GM12878 (cell line): Measurements from ENCODE around the gene ELOVL4. TPM values are rescaled to one million over a fixed set of nuclear protein-coding genes. Genes with fewer than 3 reads are reported as not detected.

Source experiments
- ATAC-seq: fragments of 200-7000 bp; cut with Tn5 transposase; 3 replicates; pipeline ENCODE4 v1.9.1; 2020; ENCODE audit warnings: mild to moderate bottlenecking, moderate library complexity
- BruUV-seq: library from RNA; stranded (reverse); fragments of 400-500 nt; replicated peaks from 2 replicates; lab custom pipeline; 2021; lab: Mats Ljungman, UMichigan
- CTCF ChIA-PET: fragments of 300-600 bp; sonication (Branson Sonifier 250); formaldehyde crosslinking; extraction: SDS; loops from one replicate; lab custom pipeline; 2021; ENCODE audit warnings: inconsistent platforms; lab: Yijun Ruan, JAX
- POLR2A ChIA-PET: fragments of 350-600 bp; formaldehyde crosslinking; extraction: SDS; loops from one replicate; lab custom pipeline; 2021; ENCODE audit warnings: inconsistent platforms; lab: Charles Lee
- RAD21 ChIA-PET: fragments of 300-600 bp; sonication (Branson Sonifier 250); formaldehyde crosslinking; loops from one replicate; lab custom pipeline; 2023; ENCODE audit warnings: antibody characterized with exemption; ENCODE audit not compliant: unreplicated experiment; lab: Charles Lee
- SMC1A ChIA-PET: fragments of 300-600 bp; sonication (Branson Sonifier 250); formaldehyde crosslinking; loops from one replicate; lab custom pipeline; 2023; ENCODE audit not compliant: unreplicated experiment, uncharacterized antibody; lab: Charles Lee
- DNase-seq: peaks from one replicate; pipeline ENCODE4 v3.0.0-alpha.2; 2011; ENCODE audit warnings: low read depth, low spot score
- FAIRE-seq: peaks from 3 replicates; lab custom pipeline; 2011; peaks lifted over from hg19 to GRCh38; lab: Jason Lieb, UNC
- H2AFZ ChIP-seq: 2 replicates; pipeline ENCODE4 v1.6.0; 2011; ENCODE audit warnings: low read depth, low read length, control low read depth; ENCODE audit not compliant: control insufficient read depth
- H3K27ac ChIP-seq: 2 replicates; pipeline ENCODE4 v1.5.1; 2011; ENCODE audit warnings: control low read depth; ENCODE audit not compliant: control insufficient read depth, insufficient read depth
- H3K27me3 ChIP-seq, 2 experiments: replicated peaks in 1 of 2; 2 replicates each; pipeline versions ENCODE4 v1.6.0 to v1.6.1; 2011; ENCODE audit warnings: low read length in 1 of 2; ENCODE audit not compliant: control insufficient read depth in 2 of 2, insufficient read depth in 2 of 2
- H3K36me3 ChIP-seq, 2 experiments: 2 replicates each; pipeline ENCODE4 v1.5.1; 2011; ENCODE audit warnings: low read length in 1 of 2; ENCODE audit not compliant: control insufficient read depth in 2 of 2, insufficient read depth in 2 of 2
- H3K4me1 ChIP-seq: 2 replicates; pipeline ENCODE4 v1.6.1; 2011; ENCODE audit warnings: mild to moderate bottlenecking, low read length, moderate library complexity, mixed read lengths; ENCODE audit not compliant: control insufficient read depth, insufficient read depth
- H3K4me2 ChIP-seq: 2 replicates; pipeline ENCODE4 v1.6.0; 2011; ENCODE audit warnings: control low read depth; ENCODE audit not compliant: control insufficient read depth, insufficient read depth
- H3K4me3 ChIP-seq: fragments of 200-600 bp; sonication (generic); 2 replicates; pipeline ENCODE4 v1.5.1; 2016
- H3K79me2 ChIP-seq: 2 replicates; pipeline ENCODE4 v1.6.0; 2011; ENCODE audit warnings: low read length; ENCODE audit not compliant: control insufficient read depth, insufficient read depth
- H3K9ac ChIP-seq: 2 replicates; pipeline ENCODE4 v1.8.0; 2011; ENCODE audit warnings: low read length, control low read depth, mixed read lengths; ENCODE audit not compliant: control insufficient read depth, insufficient read depth
- H3K9me3 ChIP-seq: replicated peaks from 3 replicates; pipeline ENCODE4 v1.5.1; 2011; ENCODE audit warnings: mild to moderate bottlenecking, low read length; ENCODE audit not compliant: control insufficient read depth, insufficient read depth
- H4K20me1 ChIP-seq: 2 replicates; pipeline ENCODE4 v1.6.0; 2011; ENCODE audit not compliant: control insufficient read depth, insufficient read depth
- ATF7 ChIP-seq: fragments of 450-650 bp; IDR thresholded peaks from 2 replicates; pipeline ENCODE4 v1.6.1; 2016; ENCODE audit warnings: low read depth, mild to moderate bottlenecking
- BCL11A ChIP-seq: IDR thresholded peaks from 2 replicates; pipeline ENCODE4 v1.6.1; 2011; ENCODE audit warnings: low read depth, low read length
- HCFC1 ChIP-seq: fragments of 150-350 bp; IDR thresholded peaks from 2 replicates; pipeline ENCODE4 v1.6.1; 2014; ENCODE audit warnings: low read length
- HDAC2 ChIP-seq: fragments of 200-600 bp; sonication (generic); IDR thresholded peaks from 2 replicates; pipeline ENCODE4 v1.6.1; 2017
- HSF1 ChIP-seq: fragments of 150-350 bp; IDR thresholded peaks from 2 replicates; pipeline ENCODE4 v1.6.1; 2014; ENCODE audit warnings: mild to moderate bottlenecking, low read depth, low read length
- NFIC ChIP-seq: IDR thresholded peaks from 2 replicates; pipeline ENCODE4 v1.6.1; 2012; ENCODE audit warnings: low read depth, mild to moderate bottlenecking, inconsistent platforms, low read length, moderate library complexity
- POU2F2 ChIP-seq: IDR thresholded peaks from 3 replicates; pipeline ENCODE4 v1.6.1; 2011; ENCODE audit warnings: low read depth, mild to moderate bottlenecking, low read length, borderline replicate concordance
- RAD51 ChIP-seq: fragments of 450-650 bp; IDR thresholded peaks from 2 replicates; pipeline ENCODE4 v1.6.1; 2016; ENCODE audit warnings: moderate library complexity, mild to moderate bottlenecking, inconsistent platforms
- RCOR1 ChIP-seq: conservative IDR thresholded peaks from 2 replicates; pipeline ENCODE4 v1.6.1; 2012; ENCODE audit warnings: low read depth, low read length, improper control_type of control experiment
- TAF1 ChIP-seq: IDR thresholded peaks from 2 replicates; pipeline ENCODE4 v1.6.1; 2011; ENCODE audit warnings: mild to moderate bottlenecking, low read depth, low read length, borderline replicate concordance
- TCF3 ChIP-seq: IDR thresholded peaks from 2 replicates; pipeline ENCODE4 v1.6.1; 2012; ENCODE audit warnings: low read depth, mild to moderate bottlenecking, low read length, borderline replicate concordance; ENCODE audit not compliant: insufficient read depth
- TCF7 ChIP-seq: IDR thresholded peaks from 2 replicates; pipeline ENCODE4 v1.6.1; 2014; ENCODE audit warnings: antibody characterized with exemption, borderline replicate concordance
- ZBTB40 ChIP-seq: fragments of 450-650 bp; IDR thresholded peaks from 2 replicates; pipeline ENCODE4 v1.6.1; 2016; ENCODE audit warnings: mild to moderate bottlenecking, moderate library complexity, borderline replicate concordance
- ZSCAN29 ChIP-seq: fragments of 450-650 bp; IDR thresholded peaks from 2 replicates; pipeline ENCODE4 v1.6.1; 2017; ENCODE audit warnings: mild to moderate bottlenecking, moderate library complexity
- WGBS: methylation state at CpG from one replicate; pipeline ENCODE4 v1.1.6; 2016; ENCODE audit warnings: low lambda C conversion rate; ENCODE audit not compliant: insufficient replicate concordance, insufficient coverage; ENCODE audit errors: missing lambda C conversion rate; 5-methylcytosine and 5-hydroxymethylcytosine counted together
- in situ Hi-C: fragments of 300-500 bp; cut with MboI; formaldehyde crosslinking; loops from 9 replicates; pipeline ENCODE4 v1.14.3; 2018; ENCODE audit warnings: mixed read lengths
- intact Hi-C: fragments of 100-400 bp; cut with micrococcal nuclease; formaldehyde crosslinking; loops from one replicate; pipeline ENCODE4 v1.14.2; 2022; ENCODE audit not compliant: unreplicated experiment
- polyA plus RNA-seq, 11 experiments: library from polyadenylated mRNA; depleted of rRNA in 4 of 11; unstranded in 6 of 11; stranded (reverse) in 5 of 11; fragments of >200 nt; fragmentation: Nextera tagmentation in 4 of 11; fragmentation: Illumina TruSeq in 1 of 11; extraction: Ambion mirVana in 4 of 11; extraction: Trizol in 1 of 11; gene quantifications; 1 replicate in 1 of 11; 2 replicates in 10 of 11; pipeline versions ENCODE4 v1.2.1 to v1.2.3, GENCODE V29; 2011 to 2016; ENCODE audit warnings: inconsistent platforms in 2 of 11, missing spikeins in 2 of 11, low read depth in 1 of 11
- total RNA-seq, 4 experiments: library from RNA; depleted of rRNA in 3 of 4; stranded (reverse); fragments of >200 nt in 3 of 4; fragmentation: Illumina TruSeq in 1 of 4; extraction: Trizol in 1 of 4; gene quantifications; 2 replicates each; pipeline versions ENCODE4 v1.2.1 to v1.2.3, GENCODE V29; 2013 to 2021

The ELOVL4 gene
- total and polyA plus RNA-seq, 10 of the 15 experiments (the other 5 are each of a cell fraction or from before 2014, with no cell fraction given): 0.03 to 0.15 (median 0.08) TPM; not detected in 7

- no peak for ATAC-seq
- ChIA-PET POLR2A (interaction anchor here (0.7 kb wide), 1 partner anchor 112 kb away, joined by 6 read pairs; no protein-coding TSS in a partner anchor), SMC1A (interaction anchor here (1.1 kb wide), 1 partner anchor 32 kb away, joined by 5 read pairs; no protein-coding TSS in a partner anchor), RAD21 (no interaction called here)
- DNase-seq: no peak
- H3K4me2 ChIP-seq: no peak overlapping the region
- no peak overlapping the region for H3K27ac ChIP-seq
- H2AFZ ChIP-seq: no peak overlapping the region
- no peaks in the 10 kb centered on the region for H3K36me3 ChIP-seq
- no peak overlapping the region for H3K4me3 ChIP-seq
- H3K9me3 ChIP-seq: no peaks in the 10 kb centered on the region
- no peaks in the 10 kb centered on the region for H3K27me3 ChIP-seq
- no peak for FAIRE-seq
- H3K9ac ChIP-seq: no peak overlapping the region
- WGBS: 95% methylated on average over 4 of the region's 4 CpGs
- H3K4me1 ChIP-seq: no peaks in the 10 kb centered on the region
- in situ Hi-C loops: no loop called here
- no TSS peak for BruUV-seq
- intact Hi-C loops: no loop called here
- H4K20me1 ChIP-seq: no peaks in the 10 kb centered on the region
- no peaks in the 10 kb centered on the region for H3K79me2 ChIP-seq
- TF ChIP-seq RCOR1 (no peak), RAD51 (no peak), POU2F2 (no peak), ATF7 (no peak), NFIC (no peak), HSF1 (no peak), TAF1 (no peak)
- TF ChIP-seq, all 136 proteins: peak for 0
- CTCF ChIA-PET: interaction anchor here (0.5 to 1.5 kb wide), 4 partner anchors 32 to 113 kb away, joined by 3 to 6 read pairs (median 4); no protein-coding TSS in a partner anchor
Observed at GRCh38 chr6:79981652-79982051, 34.3 kb upstream of the ELOVL4 start.

- Histone ChIP-seq H3K79me2 (no peaks in the 10 kb centered on the region), H3K4me3 (no peak overlapping the region), H2AFZ (no peak overlapping the region), H4K20me1 (no peaks in the 10 kb centered on the region), H3K4me1 (no peaks in the 10 kb centered on the region), H3K27me3 (no peaks in the 10 kb centered on the region), H3K4me2 (no peak overlapping the region), H3K27ac (no peak overlapping the region), H3K36me3 (no peaks in the 10 kb centered on the region), H3K9me3 (no peaks in the 10 kb centered on the region; the same call in 2 of the 3 replicates), H3K9ac (no peak overlapping the region)
- intact Hi-C loops (no loop called here), in situ Hi-C loops (no loop called here)
- no peak for DNase-seq
- ChIA-PET CTCF (no interaction called here), POLR2A (no interaction called here), SMC1A (no interaction called here), RAD21 (no interaction called here)
- FAIRE-seq: no peak
- no TSS peak for BruUV-seq
- no peak for ATAC-seq
- TF ChIP-seq HCFC1 (no peak), TCF7 (no peak), ZSCAN29 (no peak), TAF1 (no peak), HDAC2 (no peak), ZBTB40 (no peak), BCL11A (no peak), TCF3 (no peak)
Observed at GRCh38 chr6:79971193-79971592, 23.8 kb upstream of the ELOVL4 start.
